Liver (tissue), 3 donors: ENCODE results near the gene OTUD5.

ENCODE experiments used
- ATF3 ChIP-seq: IDR thresholded peaks from 2 replicates; pipeline ENCODE4 v1.6.1; 2016; ENCODE audit warnings: antibody characterized with exemption
- CTCF ChIP-seq: fragments of 150-350 bp; IDR thresholded peaks from 2 replicates; pipeline ENCODE4 v1.5.1; 2017; ENCODE audit warnings: improper control_type of control experiment, low read depth, low read length; ENCODE audit not compliant: missing input control
- FOXA1 ChIP-seq: IDR thresholded peaks from 2 replicates; pipeline ENCODE4 v1.6.1; 2016; ENCODE audit warnings: antibody characterized with exemption
- FOXA2 ChIP-seq: IDR thresholded peaks from 2 replicates; pipeline ENCODE4 v1.6.1; 2016; ENCODE audit warnings: antibody characterized with exemption
- GABPA ChIP-seq, 2 donors: IDR thresholded peaks in 1 of 2; conservative IDR thresholded peaks in 1 of 2; 2 replicates each; pipeline ENCODE4 v1.6.1; 2016; ENCODE audit warnings: antibody characterized with exemption in 2 of 2, mild to moderate bottlenecking in 1 of 2, moderate library complexity in 1 of 2
- JUND ChIP-seq, 2 donors: IDR thresholded peaks; 2 replicates each; pipeline ENCODE4 v1.6.1; 2016; ENCODE audit warnings: antibody characterized with exemption in 2 of 2
- MAX ChIP-seq: IDR thresholded peaks from 2 replicates; pipeline ENCODE4 v1.6.1; 2016; ENCODE audit warnings: antibody characterized with exemption
- RAD21 ChIP-seq, 2 donors: IDR thresholded peaks; 2 replicates each; pipeline ENCODE4 v1.6.1; 2016; ENCODE audit warnings: antibody characterized with exemption in 2 of 2, mild to moderate bottlenecking in 2 of 2
- REST ChIP-seq: IDR thresholded peaks from 2 replicates; pipeline ENCODE4 v1.6.1; 2016; ENCODE audit warnings: antibody characterized with exemption, mild to moderate bottlenecking
- RXRA ChIP-seq, 2 donors: IDR thresholded peaks; 2 replicates each; pipeline ENCODE4 v1.6.1; 2017 to 2018; ENCODE audit warnings: antibody characterized with exemption in 2 of 2, mild to moderate bottlenecking in 1 of 2
- SP1 ChIP-seq: IDR thresholded peaks from 2 replicates; pipeline ENCODE4 v1.6.1; 2018; ENCODE audit warnings: antibody characterized with exemption, mild to moderate bottlenecking
- TAF1 ChIP-seq: conservative IDR thresholded peaks from 2 replicates; pipeline ENCODE4 v1.6.1; 2016; ENCODE audit warnings: antibody characterized with exemption, mild to moderate bottlenecking
- YY1 ChIP-seq: IDR thresholded peaks from 2 replicates; pipeline ENCODE4 v1.6.1; 2016; ENCODE audit warnings: antibody characterized with exemption, mild to moderate bottlenecking
- donor health status: healthy.
- donor health status: healthy.

- TF ChIP-seq CTCF (no peak), JUND (IDR thresholded peaks at IDR 0.05) (no peak), YY1 (no peak), RAD21 (IDR thresholded peaks at IDR 0.05) (no peak), MAX (no peak), RXRA (IDR thresholded peaks at IDR 0.05) (no peak), REST (no peak), TAF1 (no peak), ATF3 (no peak), GABPA (IDR thresholded peaks at IDR 0.05 in 1 of 2, conservative IDR thresholded peaks at IDR 0.05 in 1 of 2) (no peak), FOXA1 (no peak), FOXA2 (no peak), SP1 (no peak)
Measured at GRCh38 chrX:48975541-48975940, 18.1 kb upstream of the OTUD5 start.
